Activated naive CD4-positive, alpha-beta T cell treated with anti-CD3 and anti-CD28 coated beads for 36 hours (primary cell): ENCODE data around the gene C11orf54. TPM values are rescaled to one million over a fixed set of nuclear protein-coding genes. Genes with fewer than 3 reads are reported as not detected.
"Not testable (repeated sequence)": the region's sequence is repeated elsewhere in the genome, so short reads cannot be mapped to it uniquely, and the experiment has no call there.

ENCODE experiments used
- CTCF ChIA-PET: fragments of 350-600 bp; sonication (Branson Sonifier 250); formaldehyde crosslinking; loops from one replicate; lab custom pipeline; 2021; ENCODE audit warnings: antibody characterized with exemption; lab: Charles Lee
- DNase-seq: peaks from one replicate; pipeline ENCODE4 v3.0.0-alpha.2; 2020
- H3K27ac Mint-ChIP-seq: one replicate; pipeline ENCODE4 v1.8.0; 2021; ENCODE audit warnings: mild to moderate bottlenecking, mixed read lengths
- H3K27me3 Mint-ChIP-seq: one replicate; pipeline ENCODE4 v1.8.0; 2021; ENCODE audit warnings: low read depth, mixed read lengths
- H3K36me3 Mint-ChIP-seq: one replicate; pipeline ENCODE4 v1.8.0; 2021; ENCODE audit warnings: low read depth, mixed read lengths
- H3K4me1 Mint-ChIP-seq: one replicate; pipeline ENCODE4 v1.8.0; 2021; ENCODE audit warnings: low read depth, mixed read lengths
- H3K4me3 Mint-ChIP-seq: one replicate; pipeline ENCODE4 v1.8.0; 2021; ENCODE audit warnings: mild to moderate bottlenecking, moderate library complexity, mixed read lengths
- H3K9me3 Mint-ChIP-seq: one replicate; pipeline ENCODE4 v1.8.0; 2021; ENCODE audit warnings: mixed read lengths
- intact Hi-C: fragments of 100-400 bp; cut with micrococcal nuclease; formaldehyde crosslinking; loops from one replicate; pipeline ENCODE4 v1.15.1; 2023
- total RNA-seq, 2 experiments: library from RNA; stranded (reverse); gene quantifications; one replicate each; pipeline ENCODE4 v1.2.3, GENCODE V29; 2021

C11orf54 gene
- total RNA-seq, 2 experiments from 2014 or later = 15.1 to 16.3 TPM

- Mint-ChIP-seq H3K9me3 (no peaks in the 10 kb centered on the region), H3K27ac (peak overlapping the region; percentile 97), H3K4me3 (peak overlapping the region; percentile 93), H3K36me3 (peaks cover 80% of the 10 kb centered on the region), H3K27me3 (no peaks in the 10 kb centered on the region), H3K4me1 (peaks cover 56% of the 10 kb centered on the region)
- intact Hi-C loops = loop anchor here (1.0 kb wide), 2 partner anchors 8 to 76 kb away; no protein-coding TSS in a partner anchor
- CTCF ChIA-PET = interaction anchor here (1.9 kb wide), 1 partner anchor 46 kb away, joined by 7 read pairs; the partner anchor contains the start of gene MED17
- DNase-seq = no peak
Observed at GRCh38 chr11:93737904-93738612, 3.4 kb upstream of the C11orf54 start.

- Mint-ChIP-seq H3K9me3 (no peaks in the 10 kb centered on the region), H3K27me3 (no peaks in the 10 kb centered on the region), H3K4me3 (peak overlapping the region; percentile 93), H3K36me3 (peaks cover 76% of the 10 kb centered on the region), H3K4me1 (peaks cover 53% of the 10 kb centered on the region), H3K27ac (peak overlapping the region; percentile 97)
- intact Hi-C loops = loop anchor here (1.0 kb wide), 2 partner anchors 8 to 76 kb away; no protein-coding TSS in a partner anchor
- CTCF ChIA-PET = interaction anchor here (1.9 kb wide), 1 partner anchor 45 kb away, joined by 7 read pairs; the partner anchor contains the start of gene MED17
- no peak for DNase-seq
Observed at GRCh38 chr11:93738647-93739081, 2.8 kb upstream of the C11orf54 start.

DNA sequence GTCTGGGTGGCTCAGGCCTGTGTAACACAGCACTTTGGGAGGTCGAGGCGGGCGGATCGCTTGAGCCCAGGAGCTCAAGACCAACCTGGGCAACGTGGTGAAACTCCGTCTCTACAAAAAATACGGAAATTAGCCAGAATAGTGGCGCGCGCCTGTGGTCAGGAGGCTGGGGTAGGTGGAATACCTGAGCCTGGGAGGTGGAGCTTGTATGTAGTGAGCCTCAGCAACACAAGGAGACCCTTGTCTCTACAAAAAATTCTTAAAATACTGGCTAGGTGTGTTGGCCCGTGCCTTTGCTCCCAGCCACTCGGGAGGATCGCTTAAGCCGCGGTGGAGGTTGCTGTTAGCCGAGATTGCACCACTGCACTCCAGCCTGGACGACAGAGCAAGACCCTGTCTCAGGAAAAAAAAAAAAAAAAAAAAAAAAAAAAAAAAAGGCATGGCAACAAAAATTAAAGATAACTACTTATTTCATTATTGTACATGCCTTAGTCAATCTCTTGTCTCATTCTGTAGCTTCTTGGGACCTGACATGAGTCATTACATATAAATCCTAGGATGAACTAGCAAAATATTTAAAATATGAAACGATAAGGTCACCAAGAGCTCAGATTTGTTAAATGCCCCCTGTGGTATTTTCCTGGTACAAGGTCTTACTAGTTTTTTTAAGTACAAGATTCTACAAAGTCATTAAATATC, 1.3 kb upstream of the C11orf54 start:
- H3K9me3 Mint-ChIP-seq = no peaks in the 10 kb centered on the region
- H3K27me3 Mint-ChIP-seq = no peaks in the 10 kb centered on the region
- intact Hi-C loops = loop anchor here (2.0 to 10.0 kb wide), 4 partner anchors 197 to 1355 kb away; partner anchors contain the start of genes CWC15, KDM4D and SMCO4

DNA sequence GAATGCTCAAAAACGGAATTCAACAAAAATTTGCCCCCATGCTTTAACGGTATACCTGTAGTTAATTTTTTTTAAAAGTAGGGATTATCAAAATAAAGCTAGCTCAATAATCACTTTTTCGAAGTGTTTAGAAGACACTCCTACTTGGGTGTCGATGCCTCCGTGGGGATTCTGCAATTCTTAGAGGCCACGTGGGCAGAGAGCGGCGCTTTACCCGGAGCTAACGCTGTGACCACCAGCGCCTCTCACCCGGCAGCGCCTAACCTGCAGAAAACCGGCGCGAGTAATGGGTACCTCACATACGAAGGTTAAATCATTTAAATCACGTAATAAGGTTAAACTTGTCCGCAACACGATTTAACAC, 760 bp upstream of the C11orf54 start:
- DNase-seq = peak; percentile 71
- Mint-ChIP-seq H3K9me3 (no peaks in the 10 kb centered on the region), H3K36me3 (peaks cover 60% of the 10 kb centered on the region), H3K27ac (peak overlapping the region; percentile 97), H3K4me1 (peaks cover 47% of the 10 kb centered on the region), H3K4me3 (peak overlapping the region; percentile 93), H3K27me3 (no peaks in the 10 kb centered on the region)
- intact Hi-C loops = loop anchor here (1.0 to 10.0 kb wide), 9 partner anchors 44 to 1354 kb away; partner anchors contain the start of genes ANKRD49, CEP295, CWC15 and KDM4D
- CTCF ChIA-PET = interaction anchor here (1.0 to 2.2 kb wide), 3 partner anchors 23 to 43 kb away, joined by 3 to 10 read pairs (median 3); partner anchors contain the start of gene MED17

More for the DNA sequence above, 1.3 kb upstream of the C11orf54 start:
- H3K4me1 Mint-ChIP-seq = peaks cover 49% of the 10 kb centered on the region
- DNase-seq = peak; percentile 68
- H3K4me3 Mint-ChIP-seq = peak overlapping the region; percentile 93
- CTCF ChIA-PET = interaction anchor here (0.6 to 2.2 kb wide), 6 partner anchors 13 to 1186 kb away, joined by 3 to 10 read pairs (median 3); partner anchors contain the start of gene MED17
- peaks cover 64% of the 10 kb centered on the region for H3K36me3 Mint-ChIP-seq
- peak overlapping the region; percentile 97 for H3K27ac Mint-ChIP-seq

GRCh38 chr11:93741882-93742226, 382 bp downstream of the C11orf54 start:
- peak overlapping the region; percentile 93 for H3K4me3 Mint-ChIP-seq
- H3K36me3 Mint-ChIP-seq = peaks cover 51% of the 10 kb centered on the region
- no peaks in the 10 kb centered on the region for H3K9me3 Mint-ChIP-seq
- intact Hi-C loops = loop anchor here (1.0 to 10.0 kb wide), 9 partner anchors 42 to 1353 kb away; partner anchors contain the start of genes ANKRD49, CEP295, CWC15 and KDM4D
- H3K27ac Mint-ChIP-seq = peak overlapping the region; percentile 97
- H3K4me1 Mint-ChIP-seq = peaks cover 41% of the 10 kb centered on the region
- DNase-seq = no peak
- CTCF ChIA-PET = interaction anchor here (0.6 to 2.2 kb wide), 5 partner anchors 24 to 44 kb away, joined by 3 to 10 read pairs (median 4); partner anchors contain the start of gene MED17
- H3K27me3 Mint-ChIP-seq = no peaks in the 10 kb centered on the region

- no peak for DNase-seq
- Mint-ChIP-seq H3K36me3 (peaks cover 39% of the 10 kb centered on the region), H3K4me1 (peaks cover 31% of the 10 kb centered on the region), H3K27me3 (no peaks in the 10 kb centered on the region), H3K27ac (no peak overlapping the region), H3K4me3 (peak overlapping the region; percentile 46), H3K9me3 (no peaks in the 10 kb centered on the region)
- CTCF ChIA-PET = no interaction called here
- intact Hi-C loops = loop anchor here (10.0 kb wide), 1 partner anchor 1352 kb away; no protein-coding TSS in a partner anchor
Observed at GRCh38 chr11:93743291-93743690, 1.8 kb downstream of the C11orf54 start.

DNA sequence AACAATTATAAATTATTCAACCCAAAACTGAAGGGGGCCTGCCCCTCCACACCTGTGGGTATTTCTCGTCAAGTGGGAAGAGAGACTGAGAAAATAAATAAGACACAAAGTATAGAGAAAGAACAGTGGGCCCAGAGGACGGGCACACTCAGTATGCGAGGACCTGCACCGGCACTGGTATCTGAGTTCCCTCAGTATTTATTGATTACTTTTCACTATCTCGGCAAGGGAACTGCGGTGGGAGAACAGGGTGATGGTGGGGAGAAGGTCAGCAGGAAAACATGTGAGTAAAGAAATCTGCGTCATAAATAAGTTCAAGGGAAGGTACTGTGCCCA, 3.2 kb downstream of the C11orf54 start:
- no peak for DNase-seq
- Mint-ChIP-seq H3K4me3 (no peak overlapping the region), H3K27me3 (no peaks in the 10 kb centered on the region), H3K9me3 (no peaks in the 10 kb centered on the region), H3K27ac (no peak overlapping the region), H3K36me3 (peaks cover 25% of the 10 kb centered on the region), H3K4me1 (peaks cover 24% of the 10 kb centered on the region)
- CTCF ChIA-PET = no interaction called here
- intact Hi-C loops = loop anchor here (10.0 kb wide), 1 partner anchor 1350 kb away; no protein-coding TSS in a partner anchor

GRCh38 chr11:93745005-93745755, 3.7 kb downstream of the C11orf54 start:
- H3K27me3 Mint-ChIP-seq, H3K4me3 Mint-ChIP-seq, H3K27ac Mint-ChIP-seq, DNase-seq, CTCF ChIA-PET, H3K9me3 Mint-ChIP-seq: not testable (repeated sequence)
- H3K36me3 Mint-ChIP-seq = peaks cover 22% of the 10 kb centered on the region
- intact Hi-C loops = loop anchor here (10.0 kb wide), 1 partner anchor 1350 kb away; no protein-coding TSS in a partner anchor
- H3K4me1 Mint-ChIP-seq = peaks cover 23% of the 10 kb centered on the region

GRCh38 chr11:93746101-93746500, 4.6 kb downstream of the C11orf54 start:
- no peak overlapping the region for H3K4me3 Mint-ChIP-seq
- peaks cover 15% of the 10 kb centered on the region for H3K36me3 Mint-ChIP-seq
- no peak overlapping the region for H3K27ac Mint-ChIP-seq
- H3K4me1 Mint-ChIP-seq = peaks cover 23% of the 10 kb centered on the region
- no peak for DNase-seq
- CTCF ChIA-PET = no interaction called here
- no peaks in the 10 kb centered on the region for H3K27me3 Mint-ChIP-seq
- H3K9me3 Mint-ChIP-seq = no peaks in the 10 kb centered on the region
- intact Hi-C loops = loop anchor here (10.0 kb wide), 1 partner anchor 1349 kb away; no protein-coding TSS in a partner anchor

- intact Hi-C loops = loop anchor here (10.0 kb wide), 1 partner anchor 1348 kb away; no protein-coding TSS in a partner anchor
- CTCF ChIA-PET = no interaction called here
- no peak overlapping the region for H3K4me3 Mint-ChIP-seq
- peaks cover 12% of the 10 kb centered on the region for H3K36me3 Mint-ChIP-seq
- H3K4me1 Mint-ChIP-seq = peaks cover 22% of the 10 kb centered on the region
- no peak for DNase-seq
- no peaks in the 10 kb centered on the region for H3K9me3 Mint-ChIP-seq
- H3K27ac Mint-ChIP-seq = no peak overlapping the region
- H3K27me3 Mint-ChIP-seq = no peaks in the 10 kb centered on the region
Observed at GRCh38 chr11:93747122-93747521, 5.7 kb downstream of the C11orf54 start.

DNA sequence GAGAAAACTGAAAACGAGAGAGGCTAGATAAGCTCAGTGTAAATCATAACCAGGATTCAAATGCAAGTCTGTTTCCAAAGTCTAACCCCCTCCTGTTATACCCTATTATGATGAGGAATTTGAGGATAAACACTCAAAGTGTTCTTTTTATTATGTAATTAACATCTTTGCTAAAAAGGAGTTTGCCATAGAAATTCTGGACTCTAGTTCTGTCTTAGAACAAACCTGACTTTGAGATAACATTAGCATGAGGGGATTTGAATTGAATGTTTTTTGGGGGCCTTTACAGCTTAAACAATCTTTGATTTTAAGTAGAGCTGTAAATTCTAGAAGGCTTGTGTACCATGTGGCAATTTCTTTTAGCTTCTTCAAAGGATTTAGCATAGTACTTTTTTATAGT, 9.5 kb downstream of the C11orf54 start:
- no peak for DNase-seq
- Mint-ChIP-seq H3K4me1 (peaks cover 3% of the 10 kb centered on the region), H3K4me3 (no peak overlapping the region), H3K9me3 (no peaks in the 10 kb centered on the region), H3K27ac (no peak overlapping the region), H3K36me3 (peaks cover 14% of the 10 kb centered on the region), H3K27me3 (no peaks in the 10 kb centered on the region)
- intact Hi-C loops = no loop called here
- CTCF ChIA-PET = interaction anchor here (0.8 kb wide), 1 partner anchor 10 kb away, joined by 5 read pairs; the partner anchor contains the start of genes C11orf54 and TAF1D
